Esophagus muscularis mucosa (tissue), 3 donors: Measurements from ENCODE around the gene HTT.

ENCODE experiments used
- POLR2AphosphoS5 ChIP-seq, 2 donors: sonication (generic); formaldehyde crosslinking; IDR thresholded peaks; one replicate each; pipeline ENCODE4 v1.6.1; 2017; ENCODE audit warnings: antibody characterized with exemption in 2 of 2
- TF ChIP-seq, protein P1 (sequence below), 3 experiments: fragments of 200-600 bp in 2 of 3; fragments of 450-650 bp in 1 of 3; sonication (generic) in 2 of 3; IDR thresholded peaks; one replicate each; pipeline ENCODE4 v1.5.1; 2017 to 2019; ENCODE audit warnings: antibody characterized with exemption in 3 of 3, mild to moderate bottlenecking in 2 of 3, moderate library complexity in 1 of 3

DNA sequence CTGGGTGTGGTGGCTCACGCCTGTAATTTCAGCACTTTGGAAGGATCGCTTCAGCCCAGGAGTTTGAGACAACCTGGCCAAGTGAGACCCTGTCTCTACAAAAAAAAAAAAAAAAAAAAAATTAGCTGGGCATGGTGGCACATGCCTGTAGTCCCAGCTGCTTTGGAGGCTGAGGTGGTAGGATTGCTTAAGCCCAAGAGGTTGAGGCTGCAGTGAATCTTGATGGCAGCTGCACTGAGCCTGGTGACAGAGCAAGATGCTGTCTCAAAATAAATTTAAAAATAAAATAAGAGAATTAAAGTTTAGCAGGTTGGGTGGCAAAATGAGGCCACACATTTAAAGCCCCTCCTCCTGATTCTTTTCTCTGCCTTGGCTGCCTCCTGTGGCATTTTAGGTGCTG, 47.1 kb downstream of the HTT start:
- TF ChIP-seq, protein P1, sequence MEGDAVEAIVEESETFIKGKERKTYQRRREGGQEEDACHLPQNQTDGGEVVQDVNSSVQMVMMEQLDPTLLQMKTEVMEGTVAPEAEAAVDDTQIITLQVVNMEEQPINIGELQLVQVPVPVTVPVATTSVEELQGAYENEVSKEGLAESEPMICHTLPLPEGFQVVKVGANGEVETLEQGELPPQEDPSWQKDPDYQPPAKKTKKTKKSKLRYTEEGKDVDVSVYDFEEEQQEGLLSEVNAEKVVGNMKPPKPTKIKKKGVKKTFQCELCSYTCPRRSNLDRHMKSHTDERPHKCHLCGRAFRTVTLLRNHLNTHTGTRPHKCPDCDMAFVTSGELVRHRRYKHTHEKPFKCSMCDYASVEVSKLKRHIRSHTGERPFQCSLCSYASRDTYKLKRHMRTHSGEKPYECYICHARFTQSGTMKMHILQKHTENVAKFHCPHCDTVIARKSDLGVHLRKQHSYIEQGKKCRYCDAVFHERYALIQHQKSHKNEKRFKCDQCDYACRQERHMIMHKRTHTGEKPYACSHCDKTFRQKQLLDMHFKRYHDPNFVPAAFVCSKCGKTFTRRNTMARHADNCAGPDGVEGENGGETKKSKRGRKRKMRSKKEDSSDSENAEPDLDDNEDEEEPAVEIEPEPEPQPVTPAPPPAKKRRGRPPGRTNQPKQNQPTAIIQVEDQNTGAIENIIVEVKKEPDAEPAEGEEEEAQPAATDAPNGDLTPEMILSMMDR (IDR thresholded peaks at IDR 0.05) = no peak
- TF ChIP-seq POLR2AphosphoS5 (IDR thresholded peaks at IDR 0.05) = no peak
